GM12878 (cell line): ENCODE data around the gene ADK. TPM values are rescaled to one million over a fixed set of nuclear protein-coding genes. Genes with fewer than 3 reads are reported as not detected.

Experiments used
- CBX3 ChIP-seq: fragments of 200-600 bp; sonication (generic); IDR thresholded peaks from 2 replicates; pipeline ENCODE4 v1.6.1; 2016; ENCODE audit warnings: low read depth, borderline replicate concordance
- HSF1 ChIP-seq: fragments of 150-350 bp; IDR thresholded peaks from 2 replicates; pipeline ENCODE4 v1.6.1; 2014; ENCODE audit warnings: mild to moderate bottlenecking, low read depth, low read length
- PRDM15 ChIP-seq: fragments of 450-650 bp; formaldehyde crosslinking; IDR thresholded peaks from 2 replicates; pipeline ENCODE4 v1.4.0; 2020; ENCODE audit warnings: mild to moderate bottlenecking, moderate library complexity
- RELB ChIP-seq: fragments of 450-650 bp; IDR thresholded peaks from 2 replicates; pipeline ENCODE4 v1.6.1; 2017; ENCODE audit warnings: low read depth, mild to moderate bottlenecking, moderate library complexity
- SMARCA5 ChIP-seq: fragments of 450-650 bp; IDR thresholded peaks from 2 replicates; pipeline ENCODE4 v1.6.1; 2017; ENCODE audit warnings: mild to moderate bottlenecking
- STAT1 ChIP-seq: fragments of 450-650 bp; conservative IDR thresholded peaks from 2 replicates; pipeline ENCODE4 v1.6.1; 2014; ENCODE audit warnings: antibody characterized with exemption, mild to moderate bottlenecking
- ZBTB33 ChIP-seq: fragments of 450-650 bp; IDR thresholded peaks from 2 replicates; pipeline ENCODE4 v1.6.1; 2017; ENCODE audit warnings: mild to moderate bottlenecking
- polyA plus RNA-seq, 11 experiments: library from polyadenylated mRNA; depleted of rRNA in 4 of 11; unstranded in 6 of 11; stranded (reverse) in 5 of 11; fragments of >200 nt; fragmentation: Nextera tagmentation in 4 of 11; fragmentation: Illumina TruSeq in 1 of 11; extraction: Ambion mirVana in 4 of 11; extraction: Trizol in 1 of 11; gene quantifications; 1 replicate in 1 of 11; 2 replicates in 10 of 11; pipeline versions ENCODE4 v1.2.1 to v1.2.3, GENCODE V29; 2011 to 2016; ENCODE audit warnings: inconsistent platforms in 2 of 11, missing spikeins in 2 of 11, low read depth in 1 of 11
- total RNA-seq, 4 experiments: library from RNA; depleted of rRNA in 3 of 4; stranded (reverse); fragments of >200 nt in 3 of 4; fragmentation: Illumina TruSeq in 1 of 4; extraction: Trizol in 1 of 4; gene quantifications; 2 replicates each; pipeline versions ENCODE4 v1.2.1 to v1.2.3, GENCODE V29; 2013 to 2021

The ADK gene
- total and polyA plus RNA-seq, 10 of the 15 experiments (the other 5 are each of a cell fraction or from before 2014, with no cell fraction given), result 42.0 to 151 (median 81.6) TPM

GRCh38 chr10:74718208-74718607 lies 567.2 kb downstream of the ADK start (continued):
- TF ChIP-seq RELB, result peak; percentile 30; the same call in 1 of the 2 replicates
- TF ChIP-seq HSF1, result no peak
- TF ChIP-seq PRDM15 (CRISPR knock-in tag), result no peak
- TF ChIP-seq ZBTB33, result 0 out of 2 replicates have a peak, but pooled peaks have one; percentile 37
- no peak for TF ChIP-seq STAT1
- TF ChIP-seq CBX3, result 0 out of 2 replicates have a peak, but pooled peaks have one; percentile 72
- TF ChIP-seq SMARCA5, result no peak
